Caco-2 (cell line): ENCODE measurements around the gene CREB3L2. TPM values are rescaled to one million over a fixed set of nuclear protein-coding genes. Genes with fewer than 3 reads are reported as not detected.
"Not testable (repeated sequence)": the region's sequence is repeated elsewhere in the genome, so short reads cannot be mapped to it uniquely, and the experiment has no call there.

Experiments
- BruUV-seq: library from RNA; stranded (reverse); fragments of 400-500 nt; replicated peaks from 2 replicates; lab custom pipeline; 2021; lab: Mats Ljungman, UMichigan
- CTCF ChIA-PET: fragments of 300-600 bp; sonication (Branson Sonifier 250); formaldehyde crosslinking; loops from one replicate; lab custom pipeline; 2022; ENCODE audit warnings: antibody characterized with exemption; lab: Charles Lee
- POLR2A ChIA-PET: fragments of 300-600 bp; sonication (Branson Sonifier 250); formaldehyde crosslinking; loops from one replicate; lab custom pipeline; 2022; ENCODE audit warnings: antibody characterized with exemption; lab: Charles Lee
- DNase-seq, 2 experiments: peaks; one replicate each; pipeline versions ENCODE4 v3.0.0 to v3.0.0-alpha.2; 2020 to 2022
- H3K27me3 ChIP-seq: replicated peaks from 2 replicates; pipeline ENCODE4 v1.6.0; 2011; ENCODE audit warnings: low read length; ENCODE audit not compliant: control insufficient read depth, insufficient read depth
- H3K36me3 ChIP-seq: 2 replicates; pipeline ENCODE4 v1.5.1; 2011; ENCODE audit warnings: low read length; ENCODE audit not compliant: control insufficient read depth, insufficient read depth
- H3K4me1 ChIP-seq: fragments of 250-450 bp; sonication (Bioruptor Pico); 2 replicates; pipeline ENCODE4 v1.5.1; 2020; ENCODE audit warnings: mild to moderate bottlenecking
- H3K4me3 ChIP-seq: 2 replicates; pipeline ENCODE4 v1.5.1; 2011; ENCODE audit warnings: low read depth, mild to moderate bottlenecking, control low read depth, low read length
- H3K9me3 ChIP-seq: fragments of 250-450 bp; sonication (Bioruptor Pico); 2 replicates; pipeline ENCODE4 v1.5.1; 2020; ENCODE audit warnings: mild to moderate bottlenecking, moderate library complexity
- H3K27ac Mint-ChIP-seq: one replicate; pipeline ENCODE4 v1.8.0; 2022; ENCODE audit warnings: mixed read lengths; ENCODE audit not compliant: unreplicated experiment
- H3K27me3 Mint-ChIP-seq: one replicate; pipeline ENCODE4 v1.8.0; 2022; ENCODE audit warnings: mixed read lengths; ENCODE audit not compliant: insufficient read depth, unreplicated experiment
- H3K36me3 Mint-ChIP-seq: one replicate; pipeline ENCODE4 v1.8.0; 2022; ENCODE audit warnings: mild to moderate bottlenecking, mixed read lengths; ENCODE audit not compliant: insufficient read depth, unreplicated experiment
- H3K4me1 Mint-ChIP-seq: one replicate; pipeline ENCODE4 v1.8.0; 2022; ENCODE audit warnings: low read depth, mixed read lengths; ENCODE audit not compliant: unreplicated experiment
- H3K4me3 Mint-ChIP-seq: one replicate; pipeline ENCODE4 v1.8.0; 2022; ENCODE audit warnings: mild to moderate bottlenecking, moderate library complexity, mixed read lengths; ENCODE audit not compliant: unreplicated experiment
- H3K9me3 Mint-ChIP-seq: one replicate; pipeline ENCODE4 v1.8.0; 2022; ENCODE audit warnings: mixed read lengths; ENCODE audit not compliant: unreplicated experiment
- CTCF ChIP-seq, 2 experiments: fragments of 200-600 bp in 1 of 2; IDR thresholded peaks; 1 replicate in 1 of 2; 2 replicates in 1 of 2; pipeline versions ENCODE4 v1.5.1 to v1.8.0; 2011 to 2022; ENCODE audit warnings: antibody characterized with exemption in 1 of 2, control low read depth in 1 of 2, inconsistent platforms in 1 of 2, low read depth in 1 of 2, low read length in 1 of 2, mild to moderate bottlenecking in 1 of 2, moderate library complexity in 1 of 2; ENCODE audit not compliant: insufficient read depth in 1 of 2, severe bottlenecking in 1 of 2, unreplicated experiment in 1 of 2
- intact Hi-C: fragments of 100-400 bp; cut with micrococcal nuclease; formaldehyde crosslinking; loops from one replicate; pipeline ENCODE4 v1.10.0; 2022; ENCODE audit not compliant: unreplicated experiment
- total RNA-seq: library from RNA; stranded (reverse); gene quantifications from 2 replicates; pipeline ENCODE4 v1.2.3, GENCODE V29; 2022

The CREB3L2 gene
- total RNA-seq, 1 experiment from 2014 or later, result 123 TPM

GRCh38 chr7:137832382-137832781 is 169.5 kb downstream of the CREB3L2 start:
- no peak for TF ChIP-seq CTCF (IDR thresholded peaks at IDR 0.05; ENCODE audit: insufficient read depth in 1 of 2, low read depth in 1 of 2, low read length in 1 of 2, severe bottlenecking in 1 of 2, unreplicated experiment in 1 of 2)
- H3K4me1 Mint-ChIP-seq, result no peaks in the 10 kb centered on the region
- Histone ChIP-seq H3K4me3 (no peak overlapping the region), H3K27me3 (no peaks in the 10 kb centered on the region), H3K36me3 (no peaks in the 10 kb centered on the region), H3K4me1 (no peaks in the 10 kb centered on the region), H3K9me3 (peaks cover 25% of the 10 kb centered on the region)
- H3K27ac Mint-ChIP-seq, result no peak overlapping the region
- peaks cover 6% of the 10 kb centered on the region for H3K27me3 Mint-ChIP-seq
- peaks cover 21% of the 10 kb centered on the region for H3K9me3 Mint-ChIP-seq
- no TSS peak for BruUV-seq
- intact Hi-C loops, result no loop called here
- H3K4me3 Mint-ChIP-seq, result no peak overlapping the region
- DNase-seq, result no peak
- POLR2A ChIA-PET, result no interaction called here
- peaks cover 9% of the 10 kb centered on the region for H3K36me3 Mint-ChIP-seq
- CTCF ChIA-PET, result no interaction called here

GRCh38 chr7:137831555-137831954 is 170.3 kb downstream of the CREB3L2 start:
- H3K36me3 ChIP-seq, BruUV-seq, H3K27ac Mint-ChIP-seq, intact Hi-C loops, H3K27me3 ChIP-seq, H3K4me1 ChIP-seq, H3K4me3 Mint-ChIP-seq, H3K36me3 Mint-ChIP-seq, H3K4me3 ChIP-seq, H3K4me1 Mint-ChIP-seq, POLR2A ChIA-PET, H3K27me3 Mint-ChIP-seq, CTCF ChIA-PET, DNase-seq: not testable (repeated sequence)
- H3K9me3 ChIP-seq, result peaks cover 25% of the 10 kb centered on the region
- H3K9me3 Mint-ChIP-seq, result peaks cover 21% of the 10 kb centered on the region

- no peak overlapping the region for H3K27ac Mint-ChIP-seq
- peaks cover 13% of the 10 kb centered on the region for H3K9me3 Mint-ChIP-seq
- BruUV-seq, result no TSS peak
- H3K4me3 Mint-ChIP-seq, result no peak overlapping the region
- Histone ChIP-seq H3K4me1 (no peaks in the 10 kb centered on the region), H3K27me3 (no peaks in the 10 kb centered on the region), H3K36me3 (no peaks in the 10 kb centered on the region), H3K4me3 (no peak overlapping the region), H3K9me3 (peaks cover 25% of the 10 kb centered on the region)
- CTCF ChIA-PET, result no interaction called here
- TF ChIP-seq CTCF (IDR thresholded peaks at IDR 0.05; ENCODE audit: insufficient read depth in 1 of 2, low read depth in 1 of 2, low read length in 1 of 2, severe bottlenecking in 1 of 2, unreplicated experiment in 1 of 2), result no peak
- DNase-seq, result no peak
- peaks cover 6% of the 10 kb centered on the region for H3K27me3 Mint-ChIP-seq
- intact Hi-C loops, result no loop called here
- peaks cover 6% of the 10 kb centered on the region for H3K36me3 Mint-ChIP-seq
- POLR2A ChIA-PET, result no interaction called here
- H3K4me1 Mint-ChIP-seq, result no peaks in the 10 kb centered on the region
Observed at GRCh38 chr7:137829337-137829992, 172.4 kb downstream of the CREB3L2 start.
